NAMALWA (cell line): ENCODE data around the gene LCN9.
"Not testable (repeated sequence)": the region's sequence is repeated elsewhere in the genome, so short reads cannot be mapped to it uniquely, and the experiment has no call there.

Experiments
- DNase-seq: peaks from one replicate; pipeline ENCODE4 v3.0.0-alpha.2; 2015; ENCODE audit warnings: low spot score

Gene LCN9

GRCh38 chr9:135671591-135672041 lies 8.5 kb downstream of the LCN9 start:
- DNase-seq, result no peak

- DNase-seq, result not testable (repeated sequence)
Observed at GRCh38 chr9:135672786-135673185, 9.7 kb downstream of the LCN9 start.

- DNase-seq, result no peak
Observed at GRCh38 chr9:135673941-135674340, 10.8 kb downstream of the LCN9 start.

GRCh38 chr9:135674977-135675376 lies 11.9 kb downstream of the LCN9 start:
- DNase-seq, result no peak

GRCh38 chr9:135676891-135677290 lies 13.8 kb downstream of the LCN9 start:
- no peak for DNase-seq

GRCh38 chr9:135677641-135678168 lies 14.6 kb downstream of the LCN9 start:
- DNase-seq, result no peak

- no peak for DNase-seq
Observed at GRCh38 chr9:135678236-135679017, 15.3 kb downstream of the LCN9 start.

GRCh38 chr9:135680056-135680455 lies 16.9 kb downstream of the LCN9 start:
- DNase-seq, result no peak

- no peak for DNase-seq
Observed at GRCh38 chr9:135681161-135681560, 18.1 kb downstream of the LCN9 start.

- DNase-seq, result no peak
Observed at GRCh38 chr9:135683401-135684034, 20.4 kb downstream of the LCN9 start.

- no peak for DNase-seq
Observed at GRCh38 chr9:135684691-135685090, 21.6 kb downstream of the LCN9 start.

- DNase-seq, result no peak
Observed at GRCh38 chr9:135687216-135687615, 24.1 kb downstream of the LCN9 start.

- DNase-seq, result no peak
Observed at GRCh38 chr9:135689011-135689410, 25.9 kb downstream of the LCN9 start.

GRCh38 chr9:135690836-135691570 lies 27.9 kb downstream of the LCN9 start:
- DNase-seq, result no peak

- DNase-seq, result no peak
Observed at GRCh38 chr9:135692410-135692809, 29.3 kb downstream of the LCN9 start.

GRCh38 chr9:135693265-135693664 lies 30.2 kb downstream of the LCN9 start:
- DNase-seq, result no peak

GRCh38 chr9:135693771-135694170 lies 30.7 kb downstream of the LCN9 start:
- DNase-seq, result no peak

GRCh38 chr9:135694414-135694813 lies 31.3 kb downstream of the LCN9 start:
- no peak for DNase-seq

- no peak for DNase-seq
Observed at GRCh38 chr9:135695036-135695435, 31.9 kb downstream of the LCN9 start.

GRCh38 chr9:135695642-135696041 lies 32.5 kb downstream of the LCN9 start:
- no peak for DNase-seq

GRCh38 chr9:135696446-135696845 lies 33.3 kb downstream of the LCN9 start:
- DNase-seq, result no peak

- no peak for DNase-seq
Observed at GRCh38 chr9:135697226-135697625, 34.1 kb downstream of the LCN9 start.

GRCh38 chr9:135698236-135698635 lies 35.1 kb downstream of the LCN9 start:
- DNase-seq, result no peak
